Colon (tissue), 2 donors: ENCODE results near the gene RGMB.

ENCODE experiments used
- FAIRE-seq: peaks from 2 replicates; lab custom pipeline; 2012; peaks lifted over from hg19 to GRCh38; lab: Jason Lieb, UNC
- donor health status: control.
- donor health status: control.

The RGMB gene

GRCh38 chr5:98768160-98768959 lies 5.1 kb upstream of the RGMB start:
- no peak for FAIRE-seq

DNA sequence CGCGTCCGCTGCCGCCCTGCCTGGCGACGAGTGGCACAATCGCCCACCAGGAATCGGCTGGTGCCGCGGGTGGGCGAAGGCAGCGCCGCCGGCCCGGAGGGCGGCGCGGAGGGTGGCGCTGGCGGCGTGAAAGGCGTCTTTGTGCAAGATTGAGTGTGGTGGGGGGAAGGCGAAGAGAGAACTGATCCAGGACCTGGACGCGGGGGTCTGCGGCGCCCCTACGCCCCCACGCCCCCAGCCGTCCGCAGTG lies 4.6 kb upstream of the RGMB start:
- no peak for FAIRE-seq

DNA sequence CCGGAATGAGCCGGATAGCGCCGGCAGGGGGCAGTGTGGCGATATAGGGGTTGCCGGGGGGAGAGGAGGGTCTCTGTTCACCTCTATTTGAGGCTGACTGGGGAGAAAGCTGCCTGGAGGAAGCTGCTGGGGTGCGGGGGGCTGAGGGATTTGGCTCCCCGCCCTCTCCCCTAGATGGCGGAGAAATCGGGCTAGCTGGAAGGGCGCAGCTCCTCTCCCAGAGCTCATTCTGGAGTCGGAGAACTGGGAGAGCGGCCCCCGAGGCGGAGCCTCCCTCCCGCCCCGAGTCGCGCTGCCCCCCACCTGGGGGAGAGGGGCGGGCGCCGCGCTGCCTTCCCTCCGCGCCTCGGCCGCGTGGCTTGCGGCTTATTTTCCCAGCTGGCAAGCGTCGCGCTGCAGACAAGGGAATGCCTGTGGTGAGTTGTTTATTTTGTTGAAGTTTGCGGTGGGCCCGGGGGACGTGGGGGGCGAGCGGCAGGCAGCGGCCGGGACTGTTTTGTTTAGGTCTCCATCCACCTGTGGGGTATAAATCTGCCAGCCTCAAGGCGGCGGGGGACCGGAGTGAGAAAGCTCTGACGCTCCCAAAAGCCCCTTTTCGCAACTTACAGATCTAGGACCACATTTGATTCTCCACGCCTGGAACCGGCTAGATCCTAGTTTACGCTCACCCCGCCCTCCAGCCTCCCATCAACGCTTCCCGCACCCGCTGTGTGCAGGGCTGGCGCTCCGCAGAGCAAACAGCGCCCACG lies 4.1 kb upstream of the RGMB start:
- FAIRE-seq: no peak

- no peak for FAIRE-seq
Observed at GRCh38 chr5:98769959-98770208, 3.6 kb upstream of the RGMB start.

- FAIRE-seq: no peak
Observed at GRCh38 chr5:98770209-98770910, 3.1 kb upstream of the RGMB start.

GRCh38 chr5:98770911-98771322 lies 2.5 kb upstream of the RGMB start:
- no peak for FAIRE-seq

DNA sequence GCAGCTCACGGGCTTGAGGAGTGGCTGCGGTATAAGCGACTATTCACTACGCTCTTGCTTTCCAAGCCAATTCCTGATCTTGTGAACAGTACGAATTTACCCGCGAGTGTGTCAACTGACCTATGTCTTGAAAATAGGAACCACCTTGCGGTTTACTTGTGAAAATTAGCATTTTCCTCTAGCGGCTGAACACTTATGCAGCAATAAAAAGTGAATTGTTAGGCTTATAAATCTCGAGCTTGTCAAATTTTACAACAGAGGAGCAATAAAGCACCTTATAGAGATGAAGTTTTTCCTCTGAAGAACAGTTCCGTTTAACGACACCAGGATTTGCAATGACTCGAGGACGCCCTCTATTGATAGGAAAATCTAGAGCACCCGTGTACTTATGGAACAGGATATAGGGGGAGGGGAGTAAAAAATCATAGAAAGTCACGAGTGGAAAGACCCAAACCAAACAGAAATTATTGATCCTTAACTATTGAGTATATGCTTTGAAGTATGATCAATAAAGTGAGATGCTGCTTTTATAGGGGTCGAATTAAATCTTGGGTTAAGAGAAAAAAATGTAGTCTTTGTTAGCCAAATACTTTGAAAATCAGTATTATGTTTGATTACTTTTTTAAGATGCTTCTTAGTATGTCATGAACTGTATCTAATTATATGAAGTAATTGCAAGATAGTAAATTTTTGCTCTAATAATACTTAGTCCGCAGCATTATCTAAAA lies 1.9 kb upstream of the RGMB start:
- FAIRE-seq: peak; percentile 66

GRCh38 chr5:98772415-98773213 lies 849 bp upstream of the RGMB start:
- no peak for FAIRE-seq

- no peak for FAIRE-seq
Observed at GRCh38 chr5:98773214-98773463, 324 bp upstream of the RGMB start.

DNA sequence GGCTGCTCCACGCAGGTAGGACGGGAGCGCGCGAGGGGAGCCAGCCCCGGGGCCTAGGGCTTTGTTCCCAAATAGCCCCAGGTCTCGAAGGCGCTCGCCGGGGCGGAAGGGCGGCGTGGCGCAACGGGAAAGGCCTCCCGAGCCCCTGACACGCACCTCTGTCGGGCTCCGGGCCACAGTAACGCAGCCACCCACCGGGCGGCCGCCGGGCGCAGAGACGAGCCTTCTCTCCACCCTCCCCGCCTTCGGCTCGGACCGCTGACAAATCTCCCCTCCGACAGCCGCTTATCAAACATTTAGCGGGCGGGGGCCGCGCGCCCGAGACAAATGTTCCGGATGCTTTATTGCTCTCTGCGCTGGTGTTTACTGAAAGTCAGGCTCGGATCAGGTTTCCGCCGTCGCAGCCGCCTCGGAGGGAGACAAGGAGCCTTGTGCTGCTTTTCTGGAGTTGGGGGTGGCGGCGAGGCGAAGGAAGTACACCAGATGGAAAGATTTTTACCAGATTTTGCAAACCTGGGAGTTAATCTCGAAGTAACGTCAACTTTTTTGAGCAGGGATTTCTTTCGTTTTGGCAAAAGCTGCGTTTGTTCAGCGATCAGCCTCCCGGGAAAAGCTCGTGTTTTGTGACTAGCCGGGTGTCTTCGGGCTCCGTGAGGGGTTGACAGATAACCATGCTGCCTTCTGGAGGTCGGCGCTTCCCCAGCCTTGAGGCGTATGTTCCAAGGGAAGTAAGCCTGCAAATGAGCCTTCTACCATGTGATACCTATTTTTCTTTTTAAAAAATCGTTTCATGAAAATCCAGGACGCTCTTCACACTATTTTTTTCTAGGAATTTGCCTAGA lies 950 bp downstream of the RGMB start:
- FAIRE-seq: no peak

- no peak for FAIRE-seq
Observed at GRCh38 chr5:98775246-98776065, 2.0 kb downstream of the RGMB start.

DNA sequence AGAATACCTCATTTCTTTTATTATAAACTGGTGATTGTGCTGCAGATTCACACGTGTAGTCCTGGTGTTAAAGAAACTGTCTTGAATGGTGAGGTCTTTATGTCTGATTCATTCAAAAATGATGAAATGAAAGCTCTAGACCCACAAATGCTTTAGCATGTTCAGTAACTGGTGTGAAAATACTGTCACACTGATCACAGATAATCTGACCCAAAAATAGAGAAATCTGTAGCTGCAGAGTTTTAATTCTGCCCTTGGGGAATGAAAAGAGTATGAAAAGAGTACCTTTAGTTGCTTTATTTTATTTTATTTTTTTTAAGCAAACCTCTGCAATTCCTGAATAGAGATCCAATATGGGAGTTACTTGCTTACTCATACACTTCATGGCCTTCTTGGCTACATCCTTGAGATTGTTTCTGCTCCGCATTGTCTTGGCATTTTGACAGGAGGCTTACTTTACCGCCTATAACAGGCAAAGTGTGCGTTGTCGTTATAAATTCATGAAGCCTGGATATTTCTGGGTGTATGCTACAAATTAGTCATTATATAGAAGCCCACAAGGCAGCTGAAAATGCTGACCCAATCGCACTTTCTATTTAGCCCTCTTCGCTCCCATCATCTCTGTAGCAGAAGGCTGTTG lies 2.7 kb downstream of the RGMB start:
- FAIRE-seq: no peak

- no peak for FAIRE-seq
Observed at GRCh38 chr5:98777295-98777694, 3.8 kb downstream of the RGMB start.

DNA sequence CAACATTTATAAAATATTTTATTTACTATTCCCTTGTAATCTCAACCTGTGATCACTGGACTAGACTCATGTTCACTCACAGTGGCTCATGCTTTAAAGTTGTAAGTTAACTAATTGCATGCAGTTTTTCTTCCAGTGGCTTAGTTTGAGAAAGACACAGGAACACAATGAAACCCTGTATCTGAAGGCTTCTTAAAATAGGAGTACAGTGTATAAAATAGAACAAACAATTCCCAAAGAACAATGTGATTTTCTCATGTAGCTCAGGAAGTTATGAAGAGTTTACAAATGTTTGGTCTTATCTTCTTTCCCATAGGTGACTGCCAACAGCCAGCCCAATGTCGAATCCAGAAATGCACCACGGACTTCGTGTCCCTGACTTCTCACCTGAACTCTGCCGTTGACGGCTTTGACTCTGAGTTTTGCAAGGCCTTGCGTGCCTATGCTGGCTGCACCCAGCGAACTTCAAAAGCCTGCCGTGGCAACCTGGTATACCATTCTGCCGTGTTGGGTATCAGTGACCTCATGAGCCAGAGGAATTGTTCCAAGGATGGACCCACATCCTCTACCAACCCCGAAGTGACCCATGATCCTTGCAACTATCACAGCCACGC lies 5.9 kb downstream of the RGMB start:
- FAIRE-seq: no peak

DNA sequence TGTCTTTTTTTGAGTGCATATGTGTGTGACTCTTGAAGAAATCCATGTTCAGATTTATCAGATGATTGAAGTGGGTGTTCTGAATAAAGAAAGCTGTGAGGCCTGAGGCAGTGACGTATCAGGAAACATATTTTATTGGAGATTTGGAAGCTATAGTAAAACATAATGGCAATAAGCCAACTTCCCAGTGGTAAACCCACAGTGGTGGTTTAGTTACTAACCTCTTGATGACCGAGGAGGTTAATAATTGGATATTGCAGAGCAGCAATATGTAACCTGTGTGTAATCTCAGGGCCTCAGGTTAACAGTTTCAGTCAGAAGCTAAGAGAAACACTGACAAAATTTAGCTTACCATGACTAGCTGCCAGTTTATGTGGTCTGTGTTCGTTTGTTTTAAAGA lies 6.9 kb downstream of the RGMB start:
- no peak for FAIRE-seq

DNA sequence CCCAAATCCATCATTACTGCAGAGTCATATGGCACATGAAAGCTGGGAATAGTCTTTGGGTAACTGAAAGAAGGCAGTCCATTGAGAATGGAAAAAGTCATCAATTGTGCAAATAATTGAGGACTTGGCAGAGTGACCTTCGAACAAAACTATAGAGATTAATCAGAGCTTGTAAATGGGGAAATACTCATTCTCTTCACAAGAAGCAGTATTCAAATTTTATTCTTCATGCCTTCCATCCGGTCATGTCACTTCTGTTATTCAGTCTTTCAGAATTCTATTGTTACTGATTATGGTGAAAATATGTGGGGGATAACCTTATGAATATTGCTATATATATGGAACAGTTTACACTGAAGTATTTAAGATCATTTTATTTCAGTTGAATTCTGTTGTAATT lies 8.1 kb downstream of the RGMB start:
- no peak for FAIRE-seq

DNA sequence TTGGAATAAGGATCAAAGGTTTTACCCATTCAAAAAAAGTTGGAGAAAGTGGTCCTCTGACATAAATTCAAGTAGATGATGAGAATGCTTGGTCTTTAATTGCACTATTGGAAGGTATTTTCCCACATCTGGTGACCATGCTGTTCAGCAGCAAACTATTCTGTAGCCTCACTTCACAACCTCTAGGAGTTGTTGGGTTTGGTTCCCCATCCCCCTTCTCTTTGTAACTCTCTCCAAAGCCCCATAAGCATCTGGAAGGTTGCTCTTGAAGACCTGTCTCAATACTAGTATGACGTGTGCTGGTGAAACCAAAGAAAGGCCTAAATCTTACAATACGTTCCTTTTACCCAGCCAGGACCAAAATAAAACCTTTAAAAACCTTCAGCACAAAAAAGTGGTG lies 8.5 kb downstream of the RGMB start:
- no peak for FAIRE-seq

DNA sequence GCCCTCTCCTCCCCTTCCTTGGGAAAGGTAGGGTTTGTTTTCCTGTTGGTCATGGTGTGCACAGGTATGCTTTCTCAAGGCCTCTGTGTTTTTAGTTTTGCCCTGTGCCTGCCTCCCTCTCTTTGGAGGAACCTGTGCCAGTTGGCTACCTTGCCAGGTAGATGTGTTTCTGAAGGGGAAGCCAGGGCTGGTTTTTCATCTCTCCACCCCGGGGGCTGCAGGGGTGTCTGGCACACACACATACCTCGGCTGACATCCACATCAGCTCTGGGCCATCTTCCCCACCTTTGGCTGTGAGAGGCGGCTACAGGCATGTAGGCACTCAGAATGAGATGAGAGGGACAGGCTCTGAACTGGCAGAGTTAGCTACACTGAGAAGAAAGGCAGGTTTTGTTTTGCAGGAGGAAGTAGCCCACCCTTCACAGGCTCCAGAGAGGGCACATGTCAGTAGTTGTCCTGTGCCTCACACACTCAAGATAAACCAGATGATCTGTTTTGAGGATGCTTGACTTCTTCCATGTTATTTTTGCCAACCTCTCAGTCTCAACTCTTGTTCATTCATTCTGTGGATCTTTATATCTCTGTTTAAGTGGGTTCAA lies 9.7 kb downstream of the RGMB start:
- FAIRE-seq: no peak

GRCh38 chr5:98784411-98784810 lies 10.9 kb downstream of the RGMB start:
- FAIRE-seq: no peak
